Measurements from ENCODE around the gene JPT1. TPM values are rescaled to one million over a fixed set of nuclear protein-coding genes. Genes with fewer than 3 reads are reported as not detected.

JPT1 gene
- total RNA-seq, 1 experiment from 2014 or later, result 448 TPM

GRCh38 chr17:75178453-75178852 lies 24.1 kb upstream of the JPT1 start:
- intact Hi-C loops (cut with micrococcal nuclease; ENCODE audit: unreplicated experiment) (no loop called here), in situ Hi-C loops (cut with HindIII; ENCODE audit: low pct_unique_long_range_greater_than_20kb, low sequenced_read_pairs) (no loop called here)
- DNase-seq (ENCODE audit: low read depth, low spot score), result no peak
- Histone ChIP-seq H3K27ac (ENCODE audit: low read length) (no peak overlapping the region), H3K27me3 (ENCODE audit: control insufficient read depth, insufficient read depth, low read length) (no peaks in the 10 kb centered on the region), H3K4me1 (ENCODE audit: control insufficient read depth, insufficient read depth, low read length) (no peaks in the 10 kb centered on the region; the same call in 1 of the 2 replicates), H3K9me3 (ENCODE audit: control insufficient read depth, insufficient read depth, low read depth, low read length) (no peaks in the 10 kb centered on the region), H3K4me3 (ENCODE audit: low read depth in 2 of 2, low read length in 2 of 2) (no peak overlapping the region), H3K36me3 (ENCODE audit: control insufficient read depth, insufficient read depth, low read length) (peaks cover 24% of the 10 kb centered on the region)
- no TSS peak for BruUV-seq (replicated peaks)
- CTCF ChIA-PET, result interaction anchor here (0.6 kb wide), 1 partner anchor 60 kb away, joined by 3 read pairs; no protein-coding TSS in a partner anchor
- ATAC-seq, result no peak
- POLR2A ChIA-PET, result interaction anchor here (0.6 kb wide), 1 partner anchor 28 kb away, joined by 3 read pairs; no protein-coding TSS in a partner anchor
- TF ChIP-seq TCF7L2 (IDR thresholded peaks at IDR 0.05; ENCODE audit: low read depth, low read length), result no peak
- TF ChIP-seq, protein P1, sequence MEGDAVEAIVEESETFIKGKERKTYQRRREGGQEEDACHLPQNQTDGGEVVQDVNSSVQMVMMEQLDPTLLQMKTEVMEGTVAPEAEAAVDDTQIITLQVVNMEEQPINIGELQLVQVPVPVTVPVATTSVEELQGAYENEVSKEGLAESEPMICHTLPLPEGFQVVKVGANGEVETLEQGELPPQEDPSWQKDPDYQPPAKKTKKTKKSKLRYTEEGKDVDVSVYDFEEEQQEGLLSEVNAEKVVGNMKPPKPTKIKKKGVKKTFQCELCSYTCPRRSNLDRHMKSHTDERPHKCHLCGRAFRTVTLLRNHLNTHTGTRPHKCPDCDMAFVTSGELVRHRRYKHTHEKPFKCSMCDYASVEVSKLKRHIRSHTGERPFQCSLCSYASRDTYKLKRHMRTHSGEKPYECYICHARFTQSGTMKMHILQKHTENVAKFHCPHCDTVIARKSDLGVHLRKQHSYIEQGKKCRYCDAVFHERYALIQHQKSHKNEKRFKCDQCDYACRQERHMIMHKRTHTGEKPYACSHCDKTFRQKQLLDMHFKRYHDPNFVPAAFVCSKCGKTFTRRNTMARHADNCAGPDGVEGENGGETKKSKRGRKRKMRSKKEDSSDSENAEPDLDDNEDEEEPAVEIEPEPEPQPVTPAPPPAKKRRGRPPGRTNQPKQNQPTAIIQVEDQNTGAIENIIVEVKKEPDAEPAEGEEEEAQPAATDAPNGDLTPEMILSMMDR (IDR thresholded peaks at IDR 0.05), result no peak
- TF ChIP-seq POLR2AphosphoS5 (IDR thresholded peaks at IDR 0.05; ENCODE audit: low read depth, low read length), result no peak
- no peak for TF ChIP-seq REST (IDR thresholded peaks at IDR 0.05; ENCODE audit: insufficient read depth in 1 of 2, low read depth in 2 of 2, low read length in 1 of 2)

DNA sequence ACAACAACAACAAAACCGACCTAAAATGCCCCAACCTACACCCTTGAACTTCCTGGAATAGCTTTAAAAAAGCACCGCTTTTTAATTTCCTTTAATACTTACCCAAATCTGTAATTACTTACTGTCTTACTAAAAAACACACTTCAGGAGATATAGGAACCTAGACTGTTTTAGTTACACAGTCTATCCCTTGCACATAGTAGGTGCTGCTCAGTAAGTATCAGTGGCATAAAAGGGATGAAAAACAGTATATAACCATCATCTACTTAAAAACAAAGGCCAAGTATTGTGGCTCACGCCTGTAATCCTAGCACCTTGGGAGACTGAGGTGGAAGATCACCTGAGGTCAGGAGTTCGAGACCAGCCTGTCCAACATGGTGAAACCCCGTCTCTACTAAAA lies 22.3 kb upstream of the JPT1 start:
- Histone ChIP-seq H3K27ac (ENCODE audit: low read length) (no peak overlapping the region), H3K4me3 (ENCODE audit: low read depth in 2 of 2, low read length in 2 of 2) (no peak overlapping the region), H3K4me1 (ENCODE audit: control insufficient read depth, insufficient read depth, low read length) (no peaks in the 10 kb centered on the region; the same call in 1 of the 2 replicates), H3K9me3 (ENCODE audit: control insufficient read depth, insufficient read depth, low read depth, low read length) (no peaks in the 10 kb centered on the region), H3K27me3 (ENCODE audit: control insufficient read depth, insufficient read depth, low read length) (no peaks in the 10 kb centered on the region), H3K36me3 (ENCODE audit: control insufficient read depth, insufficient read depth, low read length) (peaks cover 15% of the 10 kb centered on the region)
- DNase-seq (ENCODE audit: low read depth, low spot score) (no peak), ATAC-seq (no peak)
- ChIA-PET POLR2A (interaction anchor here (0.6 kb wide), 1 partner anchor 1412 kb away, joined by 7 read pairs; no protein-coding TSS in a partner anchor), CTCF (no interaction called here)
- in situ Hi-C loops (cut with HindIII; ENCODE audit: low pct_unique_long_range_greater_than_20kb, low sequenced_read_pairs) (no loop called here), intact Hi-C loops (cut with micrococcal nuclease; ENCODE audit: unreplicated experiment) (no loop called here)
- no TSS peak for BruUV-seq (replicated peaks)
- TF ChIP-seq SIN3A (IDR thresholded peaks at IDR 0.05; ENCODE audit: borderline replicate concordance, insufficient read depth, low read depth, low read length) (no peak), POLR2AphosphoS5 (IDR thresholded peaks at IDR 0.05; ENCODE audit: low read depth, low read length) (no peak), TCF7L2 (IDR thresholded peaks at IDR 0.05; ENCODE audit: low read depth, low read length) (no peak), REST (IDR thresholded peaks at IDR 0.05; ENCODE audit: insufficient read depth in 1 of 2, low read depth in 2 of 2, low read length in 1 of 2) (no peak)
- TF ChIP-seq, protein P1 (IDR thresholded peaks at IDR 0.05), result no peak

Measured in Panc1 (cell line).